HepG2 (cell line): ENCODE results near the gene TASP1. TPM values are rescaled to one million over a fixed set of nuclear protein-coding genes. Genes with fewer than 3 reads are reported as not detected.

Experiments
- ATF5 ChIP-seq: sonication (generic); formaldehyde crosslinking; IDR thresholded peaks from 2 replicates; pipeline ENCODE4 v1.4.0; 2020; ENCODE audit warnings: mild to moderate bottlenecking, low read depth, missing genetic modification reagents
- BCL6 ChIP-seq: IDR thresholded peaks from 2 replicates; pipeline ENCODE4 v1.6.1; 2016; ENCODE audit warnings: missing genetic modification reagents, missing compliant biosample characterization
- CSRNP2 ChIP-seq: sonication (generic); formaldehyde crosslinking; conservative IDR thresholded peaks from 2 replicates; pipeline ENCODE4 v1.8.0; 2022; ENCODE audit warnings: low read depth, missing genetic modification reagents
- ELF4 ChIP-seq: sonication (generic); formaldehyde crosslinking; IDR thresholded peaks from 2 replicates; pipeline ENCODE4 v1.5.0; 2020; ENCODE audit warnings: missing genetic modification reagents, mild to moderate bottlenecking, moderate library complexity, borderline replicate concordance
- FOXA1 ChIP-seq, 2 experiments: fragments of 450-650 bp in 1 of 2; sonication (generic) in 1 of 2; formaldehyde crosslinking in 1 of 2; IDR thresholded peaks; 2 replicates each; pipeline versions ENCODE4 v1.4.0 to v1.6.1; 2016 to 2020; ENCODE audit warnings: missing genetic modification reagents in 1 of 2
- FOXO1 ChIP-seq: sonication (generic); formaldehyde crosslinking; IDR thresholded peaks from 2 replicates; pipeline ENCODE4 v1.4.0; 2020; ENCODE audit warnings: missing genetic modification reagents
- HNF4A ChIP-seq: sonication (generic); formaldehyde crosslinking; IDR thresholded peaks from 2 replicates; pipeline ENCODE4 v1.4.0; 2020; ENCODE audit warnings: missing genetic modification reagents
- HOXA7 ChIP-seq: sonication (generic); formaldehyde crosslinking; IDR thresholded peaks from 2 replicates; pipeline ENCODE4 v1.8.1; 2022; ENCODE audit warnings: mild to moderate bottlenecking, missing genetic modification reagents, moderate library complexity
- MAFG ChIP-seq: sonication (generic); formaldehyde crosslinking; IDR thresholded peaks from 2 replicates; pipeline ENCODE4 v1.5.1; 2020; ENCODE audit warnings: mild to moderate bottlenecking, missing genetic modification reagents
- NFATC3 ChIP-seq: sonication (generic); formaldehyde crosslinking; IDR thresholded peaks from 2 replicates; pipeline ENCODE4 v1.5.1; 2020; ENCODE audit warnings: mild to moderate bottlenecking, missing genetic modification reagents
- NR2F1 ChIP-seq, 2 experiments: fragments of 450-650 bp in 1 of 2; formaldehyde crosslinking in 1 of 2; IDR thresholded peaks; 2 replicates each; pipeline versions ENCODE4 v1.5.0 to v1.6.1; 2016 to 2020; ENCODE audit warnings: mild to moderate bottlenecking in 1 of 2, missing compliant biosample characterization in 1 of 2, missing genetic modification reagents in 1 of 2, moderate library complexity in 1 of 2
- NR2F2 ChIP-seq: IDR thresholded peaks from 2 replicates; pipeline ENCODE4 v1.6.1; 2012; ENCODE audit warnings: low read depth, inconsistent platforms, borderline replicate concordance
- RELA ChIP-seq: sonication (generic); formaldehyde crosslinking; IDR thresholded peaks from 2 replicates; pipeline ENCODE4 v1.4.0; 2020; ENCODE audit warnings: missing genetic modification reagents
- RXRB ChIP-seq: IDR thresholded peaks from 2 replicates; pipeline ENCODE4 v1.6.1; 2016; ENCODE audit warnings: borderline replicate concordance, missing genetic modification reagents, missing compliant biosample characterization
- SIX4 ChIP-seq: sonication (generic); formaldehyde crosslinking; IDR thresholded peaks from 2 replicates; pipeline ENCODE4 v1.4.0; 2020; ENCODE audit warnings: missing genetic modification reagents
- TCF7 ChIP-seq: sonication (generic); IDR thresholded peaks from 2 replicates; pipeline ENCODE4 v1.6.1; 2016; ENCODE audit warnings: antibody characterized with exemption, low read depth
- U2AF1 ChIP-seq: fragments of 200-400 bp; formaldehyde crosslinking; optimal IDR thresholded peaks from 2 replicates; pipeline ENCODE3; 2017; ENCODE audit warnings: mild to moderate bottlenecking, low read depth, low read length
- ZBTB46 ChIP-seq: sonication (generic); formaldehyde crosslinking; IDR thresholded peaks from 2 replicates; pipeline ENCODE4 v1.4.0; 2020; ENCODE audit warnings: mild to moderate bottlenecking, missing genetic modification reagents, borderline replicate concordance
- ZBTB49 ChIP-seq: sonication (generic); formaldehyde crosslinking; IDR thresholded peaks from 2 replicates; pipeline ENCODE4 v1.4.0; 2020; ENCODE audit warnings: missing genetic modification reagents, borderline replicate concordance
- ZNF253 ChIP-seq: sonication (generic); formaldehyde crosslinking; IDR thresholded peaks from 2 replicates; pipeline ENCODE4 v1.8.0; 2022; ENCODE audit warnings: mild to moderate bottlenecking, missing genetic modification reagents, borderline replicate concordance
- ZNF543 ChIP-seq: sonication (generic); formaldehyde crosslinking; IDR thresholded peaks from 2 replicates; pipeline ENCODE4 v1.4.0; 2020; ENCODE audit warnings: mild to moderate bottlenecking, missing genetic modification reagents
- polyA plus RNA-seq, 8 experiments: library from polyadenylated mRNA; depleted of rRNA in 3 of 8; stranded (reverse) in 7 of 8; unstranded in 1 of 8; fragments of >200 nt; fragmentation: Illumina TruSeq in 4 of 8; extraction: Trizol in 4 of 8; gene quantifications; 2 replicates each; pipeline versions ENCODE4 v1.2.1 to v1.2.3, GENCODE V29; 2011 to 2016; ENCODE audit warnings: low read depth in 4 of 8, missing spikeins in 1 of 8, mixed read lengths in 1 of 8; ENCODE audit not compliant: insufficient read depth in 1 of 8
- total RNA-seq, 5 experiments: library from RNA; depleted of rRNA; stranded (reverse); fragments of >200 nt; fragmentation: Illumina TruSeq; extraction: Trizol; gene quantifications; 2 replicates each; pipeline ENCODE4 v1.2.3, GENCODE V29; 2016; ENCODE audit warnings: low read depth in 1 of 5

Gene TASP1
- total and polyA plus RNA-seq, 2 of the 13 experiments (the other 11 are each of a cell fraction or from before 2014, with no cell fraction given) = 10.0 to 25.2 TPM

- no peak for TF ChIP-seq ZBTB46 (CRISPR knock-in tag)
- TF ChIP-seq MAFG (CRISPR knock-in tag) = no peak
- TF ChIP-seq ZNF253 (CRISPR knock-in tag) = no peak
- TF ChIP-seq ZBTB49 (CRISPR knock-in tag) = no peak
- TF ChIP-seq U2AF1 = no peak
- peak; percentile 40; the same call in 1 of the 2 replicates for TF ChIP-seq RXRB (CRISPR knock-in tag)
- peak; percentile 65 for TF ChIP-seq BCL6 (CRISPR knock-in tag)
- TF ChIP-seq NR2F2 = peak; percentile 52; the same call in 1 of the 2 replicates
- peak; percentile 37; the same call in 1 of the 2 replicates for TF ChIP-seq SIX4
- TF ChIP-seq TCF7 = peak; percentile 61
- peak in 1 of 2 experiments; percentile 50; a peak in 2 of 4 replicates for TF ChIP-seq NR2F1 (CRISPR knock-in tag; IDR thresholded peaks at IDR 0.05)
- TF ChIP-seq FOXA1 (IDR thresholded peaks at IDR 0.05) = peak; percentile 73
- peak; percentile 92 for TF ChIP-seq FOXA1 (CRISPR knock-in tag; IDR thresholded peaks at IDR 0.05)
- peak; percentile 23; the same call in 1 of the 2 replicates for TF ChIP-seq FOXO1 (CRISPR knock-in tag)
- 0 out of 2 replicates have a peak, but pooled peaks have one; percentile 30 for TF ChIP-seq ELF4 (CRISPR knock-in tag)
- TF ChIP-seq HNF4A (CRISPR knock-in tag) = peak; percentile 90
- TF ChIP-seq HOXA7 (CRISPR knock-in tag) = no peak
- TF ChIP-seq NFATC3 = no peak
- TF ChIP-seq ATF5 (CRISPR knock-in tag) = no peak
- TF ChIP-seq CSRNP2 = no peak
- no peak for TF ChIP-seq RELA (CRISPR knock-in tag)
- no peak for TF ChIP-seq ZNF543 (CRISPR knock-in tag)
Measured at GRCh38 chr20:13423472-13424173, 215.1 kb downstream of the TASP1 start (continued).
